HL-60/S4 treated with retinoic acid at 250 ng/mL for 4 days and 3 days (cell line): ENCODE measurements around the gene MATN3.

Experiments used
- in situ Hi-C: fragments of 300-500 bp; cut with MboI; formaldehyde crosslinking; loops from 2 replicates; pipeline ENCODE4 v1.7.0; 2022; ENCODE audit warnings: low sequenced_read_pairs

The MATN3 gene

DNA sequence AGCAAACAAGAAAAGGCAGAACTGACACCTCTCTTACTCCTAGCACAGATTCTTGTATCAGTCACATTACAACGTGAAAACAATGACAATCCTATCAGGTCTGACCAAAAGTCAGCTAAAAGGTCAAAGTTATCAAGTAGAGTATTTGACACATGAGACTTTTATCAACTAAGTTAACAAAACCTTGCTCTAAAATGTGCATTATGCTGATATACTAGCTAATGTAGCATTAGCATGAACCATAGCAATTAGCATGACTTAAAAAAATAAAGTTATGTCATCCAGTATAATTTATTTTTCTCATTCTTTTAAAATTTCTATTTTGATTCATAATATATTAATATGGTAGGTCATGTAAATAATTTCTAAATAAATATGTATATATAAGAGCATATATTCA lies 69.3 kb downstream of the MATN3 start:
- in situ Hi-C loops, result loop anchor here (25.0 kb wide), 1 partner anchor 694 kb away; no protein-coding TSS in a partner anchor

DNA sequence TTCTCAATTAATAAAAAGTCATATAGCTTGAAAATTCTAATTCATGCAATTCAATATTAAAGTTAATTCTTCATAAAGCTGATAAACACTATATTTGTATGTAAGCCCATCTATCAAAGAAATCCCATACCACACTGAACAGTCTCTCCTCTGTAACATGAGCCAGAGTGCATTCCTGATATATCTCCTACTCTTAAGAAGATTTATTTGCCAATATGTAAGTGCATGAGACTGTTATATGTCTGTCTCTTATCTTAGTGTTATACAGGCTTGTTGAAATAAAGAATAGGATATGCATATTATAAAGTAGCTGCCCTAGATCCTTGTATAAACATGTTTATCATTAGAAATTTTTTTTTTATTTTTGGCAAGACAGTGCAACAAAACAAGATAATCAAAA lies 70.3 kb downstream of the MATN3 start:
- in situ Hi-C loops, result loop anchor here (25.0 kb wide), 1 partner anchor 695 kb away; no protein-coding TSS in a partner anchor
